NCI-H2196 treated with DMSO at 0.1 percent for 48 hours (cell line): Measurements from ENCODE around the gene C22orf23.
"Not testable (repeated sequence)": the region's sequence is repeated elsewhere in the genome, so short reads cannot be mapped to it uniquely, and the experiment has no call there.

Experiments
- DNase-seq: peaks from one replicate; lab custom pipeline; 2025; ENCODE audit not compliant: unreplicated experiment; lab: John Stamatoyannopoulos, UW

Gene C22orf23

GRCh38 chr22:37957232-37957631 lies 3.8 kb upstream of the C22orf23 start:
- no peak for DNase-seq

- DNase-seq = not testable (repeated sequence)
Measured at GRCh38 chr22:37955825-37956397, 2.5 kb upstream of the C22orf23 start.

GRCh38 chr22:37954686-37955085 lies 1.3 kb upstream of the C22orf23 start:
- DNase-seq = no peak

- no peak for DNase-seq
Measured at GRCh38 chr22:37953062-37953436, 352 bp downstream of the C22orf23 start.

- DNase-seq = not testable (repeated sequence)
Measured at GRCh38 chr22:37952629-37953028, 772 bp downstream of the C22orf23 start.

- DNase-seq = no peak
Measured at GRCh38 chr22:37951305-37951704, 2.1 kb downstream of the C22orf23 start.

GRCh38 chr22:37947142-37947795 lies 6.1 kb downstream of the C22orf23 start:
- DNase-seq = not testable (repeated sequence)

- DNase-seq = not testable (repeated sequence)
Measured at GRCh38 chr22:37944423-37944822, 9.0 kb downstream of the C22orf23 start.

GRCh38 chr22:37943825-37944198 lies 9.6 kb downstream of the C22orf23 start:
- no peak for DNase-seq

GRCh38 chr22:37943136-37943824 lies 10.1 kb downstream of the C22orf23 start:
- no peak for DNase-seq

- DNase-seq = no peak
Measured at GRCh38 chr22:37942133-37942532, 11.3 kb downstream of the C22orf23 start.

- no peak for DNase-seq
Measured at GRCh38 chr22:37940698-37941376, 12.6 kb downstream of the C22orf23 start.

- no peak for DNase-seq
Measured at GRCh38 chr22:37933711-37934376, 19.6 kb downstream of the C22orf23 start.

- DNase-seq = no peak
Measured at GRCh38 chr22:37932821-37933578, 20.4 kb downstream of the C22orf23 start.

GRCh38 chr22:37932401-37932800 lies 21.0 kb downstream of the C22orf23 start:
- DNase-seq = no peak

GRCh38 chr22:37931893-37932389 lies 21.5 kb downstream of the C22orf23 start:
- DNase-seq = no peak

GRCh38 chr22:37930952-37931440 lies 22.4 kb downstream of the C22orf23 start:
- no peak for DNase-seq

- DNase-seq = no peak
Measured at GRCh38 chr22:37930270-37930951, 23.0 kb downstream of the C22orf23 start.

- DNase-seq = no peak
Measured at GRCh38 chr22:37929390-37929789, 24.0 kb downstream of the C22orf23 start.

GRCh38 chr22:37927637-37927936 lies 25.8 kb downstream of the C22orf23 start:
- DNase-seq = no peak
